Breast epithelium (tissue), 3 donors: ENCODE results near the gene DUS4L.

Experiments
- POLR2A ChIP-seq: fragments of 450-650 bp; IDR thresholded peaks from one replicate; pipeline ENCODE4 v1.6.1; 2016; ENCODE audit warnings: antibody characterized with exemption, mild to moderate bottlenecking, moderate library complexity
- TF ChIP-seq, protein P1 (sequence below), 3 donors: fragments of 450-650 bp; IDR thresholded peaks; one replicate each; pipeline ENCODE4 v1.5.1; 2016 to 2017; ENCODE audit warnings: antibody characterized with exemption in 3 of 3, mild to moderate bottlenecking in 3 of 3, moderate library complexity in 3 of 3

GRCh38 chr7:107627002-107627401 is 63.2 kb downstream of the DUS4L start:
- TF ChIP-seq, protein P1, sequence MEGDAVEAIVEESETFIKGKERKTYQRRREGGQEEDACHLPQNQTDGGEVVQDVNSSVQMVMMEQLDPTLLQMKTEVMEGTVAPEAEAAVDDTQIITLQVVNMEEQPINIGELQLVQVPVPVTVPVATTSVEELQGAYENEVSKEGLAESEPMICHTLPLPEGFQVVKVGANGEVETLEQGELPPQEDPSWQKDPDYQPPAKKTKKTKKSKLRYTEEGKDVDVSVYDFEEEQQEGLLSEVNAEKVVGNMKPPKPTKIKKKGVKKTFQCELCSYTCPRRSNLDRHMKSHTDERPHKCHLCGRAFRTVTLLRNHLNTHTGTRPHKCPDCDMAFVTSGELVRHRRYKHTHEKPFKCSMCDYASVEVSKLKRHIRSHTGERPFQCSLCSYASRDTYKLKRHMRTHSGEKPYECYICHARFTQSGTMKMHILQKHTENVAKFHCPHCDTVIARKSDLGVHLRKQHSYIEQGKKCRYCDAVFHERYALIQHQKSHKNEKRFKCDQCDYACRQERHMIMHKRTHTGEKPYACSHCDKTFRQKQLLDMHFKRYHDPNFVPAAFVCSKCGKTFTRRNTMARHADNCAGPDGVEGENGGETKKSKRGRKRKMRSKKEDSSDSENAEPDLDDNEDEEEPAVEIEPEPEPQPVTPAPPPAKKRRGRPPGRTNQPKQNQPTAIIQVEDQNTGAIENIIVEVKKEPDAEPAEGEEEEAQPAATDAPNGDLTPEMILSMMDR (IDR thresholded peaks at IDR 0.05), result no peak
- TF ChIP-seq POLR2A, result no peak
